ENCODE data around the gene RALBP1.

- no peak for TF ChIP-seq CTCF (IDR thresholded peaks at IDR 0.05)
- TF ChIP-seq POLR2A (IDR thresholded peaks at IDR 0.05), result no peak
Observed at GRCh38 chr18:9495465-9495864, 20.2 kb downstream of the RALBP1 start.

Data from adrenal gland (tissue), 5 donors.